Nephron (organoid): Measurements from ENCODE around the gene CSNK2B.

Source experiments
- H3K27ac Mint-ChIP-seq, 3 experiments: 2 replicates each; pipeline ENCODE4 v1.8.0; 2020; ENCODE audit warnings: mixed read lengths in 3 of 3, mild to moderate bottlenecking in 2 of 3, moderate library complexity in 1 of 3
- H3K27me3 Mint-ChIP-seq: 2 replicates; pipeline ENCODE4 v1.8.0; 2021; ENCODE audit warnings: low read depth, mild to moderate bottlenecking, moderate library complexity, mixed read lengths
- H3K36me3 Mint-ChIP-seq: 2 replicates; pipeline ENCODE4 v1.8.0; 2020; ENCODE audit warnings: low read depth, mixed read lengths
- H3K4me1 Mint-ChIP-seq: 2 replicates; pipeline ENCODE4 v1.8.0; 2020; ENCODE audit warnings: mixed read lengths
- H3K4me3 Mint-ChIP-seq, 3 experiments: 2 replicates each; pipeline ENCODE4 v1.8.0; 2020; ENCODE audit warnings: mild to moderate bottlenecking in 3 of 3, mixed read lengths in 3 of 3, moderate library complexity in 2 of 3
- H3K9me3 Mint-ChIP-seq: 2 replicates; pipeline ENCODE4 v1.8.0; 2020; ENCODE audit warnings: mixed read lengths
- CTCF ChIP-seq, 3 experiments: fragments of 200-600 bp; sonication (generic); IDR thresholded peaks; one replicate each; pipeline ENCODE4 v1.5.0; 2021; ENCODE audit warnings: antibody characterized with exemption in 3 of 3; ENCODE audit not compliant: unreplicated experiment in 3 of 3

Gene CSNK2B

GRCh38 chr6:31630177-31630934 lies 35.5 kb upstream of the CSNK2B start:
- H3K27ac Mint-ChIP-seq: peak overlapping the region in 1 of 3 experiments; percentile 20
- no peaks in the 10 kb centered on the region for H3K27me3 Mint-ChIP-seq
- H3K4me1 Mint-ChIP-seq: no peaks in the 10 kb centered on the region
- no peak for TF ChIP-seq CTCF (IDR thresholded peaks at IDR 0.05; ENCODE audit: unreplicated experiment in 3 of 3)
- peaks cover 84% of the 10 kb centered on the region for H3K36me3 Mint-ChIP-seq
- no peaks in the 10 kb centered on the region for H3K9me3 Mint-ChIP-seq
- no peak overlapping the region for H3K4me3 Mint-ChIP-seq

- no peaks in the 10 kb centered on the region for H3K9me3 Mint-ChIP-seq
- H3K4me1 Mint-ChIP-seq: no peaks in the 10 kb centered on the region
- TF ChIP-seq CTCF (IDR thresholded peaks at IDR 0.05; ENCODE audit: unreplicated experiment in 3 of 3): no peak
- peaks cover 83% of the 10 kb centered on the region for H3K36me3 Mint-ChIP-seq
- H3K27me3 Mint-ChIP-seq: no peaks in the 10 kb centered on the region
- H3K27ac Mint-ChIP-seq: no peak overlapping the region
- H3K4me3 Mint-ChIP-seq: no peak overlapping the region
Observed at GRCh38 chr6:31631209-31631608, 34.7 kb upstream of the CSNK2B start.

DNA sequence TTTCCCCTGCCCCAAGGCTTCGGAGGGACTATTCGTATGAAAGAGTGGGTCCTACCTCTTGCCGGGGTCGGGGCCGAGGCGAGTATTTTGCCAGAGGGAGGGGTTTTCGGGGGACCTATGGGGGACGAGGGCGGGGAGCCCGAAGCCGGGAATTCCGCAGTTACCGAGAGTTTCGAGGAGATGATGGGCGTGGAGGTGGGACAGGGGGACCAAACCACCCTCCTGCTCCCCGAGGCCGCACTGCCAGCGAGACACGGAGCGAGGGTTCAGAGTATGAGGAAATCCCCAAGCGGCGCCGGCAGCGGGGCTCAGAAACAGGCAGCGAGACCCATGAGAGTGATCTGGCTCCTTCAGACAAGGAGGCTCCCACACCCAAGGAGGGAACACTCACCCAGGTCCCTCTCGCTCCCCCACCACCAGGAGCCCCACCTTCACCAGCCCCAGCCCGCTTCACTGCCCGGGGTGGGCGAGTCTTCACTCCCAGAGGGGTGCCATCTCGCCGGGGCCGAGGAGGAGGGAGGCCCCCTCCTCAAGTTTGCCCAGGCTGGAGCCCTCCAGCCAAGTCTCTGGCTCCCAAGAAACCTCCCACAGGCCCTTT lies 34.1 kb upstream of the CSNK2B start:
- no peak overlapping the region for H3K4me3 Mint-ChIP-seq
- peaks cover 83% of the 10 kb centered on the region for H3K36me3 Mint-ChIP-seq
- H3K27ac Mint-ChIP-seq: no peak overlapping the region
- H3K27me3 Mint-ChIP-seq: no peaks in the 10 kb centered on the region
- H3K9me3 Mint-ChIP-seq: no peaks in the 10 kb centered on the region
- H3K4me1 Mint-ChIP-seq: no peaks in the 10 kb centered on the region
- no peak for TF ChIP-seq CTCF (IDR thresholded peaks at IDR 0.05; ENCODE audit: unreplicated experiment in 3 of 3)

- H3K4me3 Mint-ChIP-seq: no peak overlapping the region
- H3K36me3 Mint-ChIP-seq: peaks cover 85% of the 10 kb centered on the region
- H3K27me3 Mint-ChIP-seq: no peaks in the 10 kb centered on the region
- no peaks in the 10 kb centered on the region for H3K9me3 Mint-ChIP-seq
- TF ChIP-seq CTCF (IDR thresholded peaks at IDR 0.05; ENCODE audit: unreplicated experiment in 3 of 3): no peak
- H3K4me1 Mint-ChIP-seq: no peaks in the 10 kb centered on the region
- no peak overlapping the region for H3K27ac Mint-ChIP-seq
Observed at GRCh38 chr6:31632279-31632946, 33.5 kb upstream of the CSNK2B start.

DNA sequence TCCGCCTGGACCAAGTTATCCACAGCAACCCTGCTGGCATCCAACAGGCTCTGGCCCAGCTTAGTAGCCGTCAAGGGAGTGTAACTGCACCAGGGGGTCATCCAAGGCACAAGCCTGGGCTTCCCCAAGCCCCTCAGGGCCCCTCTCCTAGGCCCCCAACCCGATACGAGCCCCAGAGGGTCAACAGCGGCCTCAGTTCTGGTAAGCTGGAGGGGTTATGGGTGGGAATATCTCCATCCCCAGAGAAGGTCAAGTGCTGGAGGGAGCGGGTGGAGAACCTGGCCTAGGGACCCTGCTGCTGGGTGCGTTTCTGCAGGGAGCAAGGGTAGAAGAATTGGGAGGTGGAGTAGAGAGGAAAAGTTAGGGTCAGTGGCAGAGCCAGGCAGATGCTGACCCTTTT lies 32.4 kb upstream of the CSNK2B start:
- Mint-ChIP-seq H3K4me3 (no peak overlapping the region), H3K4me1 (no peaks in the 10 kb centered on the region), H3K27ac (no peak overlapping the region), H3K36me3 (peaks cover 79% of the 10 kb centered on the region), H3K9me3 (no peaks in the 10 kb centered on the region), H3K27me3 (no peaks in the 10 kb centered on the region)
- no peak for TF ChIP-seq CTCF (IDR thresholded peaks at IDR 0.05; ENCODE audit: unreplicated experiment in 3 of 3)
